Prostate gland (tissue), 2 donors: ENCODE data around the gene MMP2.

Experiments
- CTCF ChIP-seq, 4 experiments: fragments of 200-600 bp in 2 of 4; fragments of 450-650 bp in 2 of 4; sonication (generic) in 2 of 4; IDR thresholded peaks; 1 replicate in 3 of 4; 2 replicates in 1 of 4; pipeline ENCODE4 v1.5.1; 2016 to 2019; ENCODE audit warnings: antibody characterized with exemption in 4 of 4, mild to moderate bottlenecking in 2 of 4, moderate library complexity in 2 of 4
- POLR2A ChIP-seq: fragments of 450-650 bp; IDR thresholded peaks from one replicate; pipeline ENCODE4 v1.6.1; 2016; ENCODE audit warnings: antibody characterized with exemption, mild to moderate bottlenecking
- POLR2AphosphoS5 ChIP-seq: sonication (generic); formaldehyde crosslinking; IDR thresholded peaks from one replicate; pipeline ENCODE4 v1.6.1; 2017; ENCODE audit warnings: antibody characterized with exemption

DNA sequence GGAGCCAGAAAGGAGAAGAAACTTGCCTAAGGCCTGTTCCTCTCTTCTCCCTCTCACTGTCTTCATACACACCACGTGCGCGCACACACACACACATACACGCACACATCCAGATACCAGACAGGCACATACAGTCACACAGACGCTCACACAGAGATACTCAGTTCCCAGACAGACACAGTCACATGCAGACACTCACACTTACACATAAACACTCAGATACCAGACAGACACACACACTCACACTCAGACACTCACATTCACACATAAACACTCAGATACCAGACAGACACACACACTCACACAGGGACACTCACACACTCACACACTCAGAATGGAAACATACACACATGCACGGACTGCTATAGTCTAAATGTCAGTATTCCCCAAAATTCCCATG lies 24.1 kb upstream of the MMP2 start:
- TF ChIP-seq CTCF (IDR thresholded peaks at IDR 0.05): no peak
- no peak for TF ChIP-seq POLR2A
- TF ChIP-seq POLR2AphosphoS5: no peak
